A673 (cell line): ENCODE data around the gene CAMK4.

ENCODE experiments used
- CTCF ChIP-seq: fragments of 300-800, 200-600 bp; sonication (generic); conservative IDR thresholded peaks from 2 replicates; pipeline ENCODE4 v1.5.1; 2017; ENCODE audit warnings: low read depth, mild to moderate bottlenecking, antibody characterized with exemption, low read length, moderate library complexity, mixed read lengths
- EZH2 ChIP-seq: fragments of 200-600 bp; sonication (generic); IDR thresholded peaks from 2 replicates; pipeline ENCODE4 v1.6.1; 2017; ENCODE audit warnings: borderline replicate concordance, low read depth, mild to moderate bottlenecking, mixed read lengths, antibody characterized with exemption, low read length; ENCODE audit not compliant: poor library complexity, severe bottlenecking

GRCh38 chr5:111234125-111234524 is 9.9 kb downstream of the CAMK4 start:
- TF ChIP-seq CTCF (no peak), EZH2 (no peak)
